Mesodermal cell (in vitro differentiated cells): ENCODE data around the gene POSTN.

ENCODE experiments used
- H3K27ac ChIP-seq: 2 replicates; pipeline ENCODE4 v1.7.0; 2013; ENCODE audit warnings: mild to moderate bottlenecking, low read depth, low read length, moderate library complexity; ENCODE audit not compliant: severe bottlenecking
- H3K36me3 ChIP-seq: 2 replicates; pipeline ENCODE4 v1.7.1; 2013; ENCODE audit warnings: mild to moderate bottlenecking, low read length, moderate library complexity; ENCODE audit not compliant: control insufficient read depth, insufficient read depth
- H3K4me1 ChIP-seq: one replicate; pipeline ENCODE4 v1.7.1; 2013; ENCODE audit warnings: mild to moderate bottlenecking, low read length; ENCODE audit not compliant: insufficient read depth, control insufficient read depth, poor library complexity, severe bottlenecking
- H3K4me3 ChIP-seq: 2 replicates; pipeline ENCODE4 v1.7.0; 2013; ENCODE audit warnings: low read length, control low read depth, mild to moderate bottlenecking; ENCODE audit not compliant: insufficient read depth, poor library complexity, severe bottlenecking; ENCODE audit errors: extremely low read depth
- H3K9me3 ChIP-seq: 2 replicates; pipeline ENCODE4 v1.7.1; 2013; ENCODE audit warnings: mild to moderate bottlenecking, low read length, moderate library complexity; ENCODE audit not compliant: control insufficient read depth
- WGBS, 2 experiments: methylation state at CpG; one replicate each; pipeline ENCODE4 v1.1.5; 2013; ENCODE audit warnings: missing lambda C conversion rate in 2 of 2; ENCODE audit not compliant: insufficient coverage in 2 of 2; 5-methylcytosine and 5-hydroxymethylcytosine counted together

POSTN gene

DNA sequence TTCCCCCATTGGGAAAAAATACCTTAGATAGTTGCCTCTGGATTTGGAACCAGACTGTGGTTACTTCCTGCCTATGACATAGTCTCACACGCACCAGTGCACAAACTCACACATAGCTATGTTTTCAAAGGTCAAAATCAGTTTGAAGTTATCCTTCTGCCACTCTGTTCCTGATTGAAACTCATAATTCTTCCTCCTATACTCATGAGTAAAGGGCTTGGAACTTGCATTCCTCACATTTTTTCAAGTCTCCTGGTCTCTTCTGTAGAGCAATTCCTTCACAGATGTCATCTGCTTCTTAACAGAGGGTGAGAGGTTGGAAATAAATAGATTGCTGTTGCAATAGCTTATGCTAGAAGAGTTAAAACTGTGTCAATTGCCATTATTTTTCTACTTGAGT, 18.6 kb upstream of the POSTN start:
- H3K27ac ChIP-seq: peak overlapping the region; percentile 87
- H3K9me3 ChIP-seq: no peaks in the 10 kb centered on the region
- 54 to 71% methylated on average over 1 of the region's 1 CpG for WGBS, 2 experiments
- no peaks in the 10 kb centered on the region for H3K36me3 ChIP-seq
- peaks cover 21% of the 10 kb centered on the region for H3K4me1 ChIP-seq
- H3K4me3 ChIP-seq: no peak overlapping the region

DNA sequence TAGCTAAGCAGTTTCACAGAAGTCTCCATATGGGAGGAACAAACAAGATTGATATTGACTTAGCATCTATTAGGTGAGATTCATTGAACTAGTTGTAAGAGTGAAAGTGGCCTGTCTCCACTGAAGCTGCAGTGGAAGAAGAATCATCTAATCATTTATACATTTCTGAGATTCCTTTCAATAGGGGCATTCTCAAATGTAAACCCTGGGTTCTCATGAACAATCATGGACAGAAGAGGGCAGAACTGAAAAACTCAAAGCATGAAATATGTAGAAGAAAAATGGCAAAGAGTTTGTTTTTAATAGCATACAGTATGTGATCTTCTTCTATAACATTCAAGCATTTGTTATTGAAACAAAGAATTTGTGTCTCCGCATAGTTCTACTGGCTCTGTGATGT, 17.6 kb upstream of the POSTN start:
- H3K4me3 ChIP-seq: no peak overlapping the region
- no peaks in the 10 kb centered on the region for H3K9me3 ChIP-seq
- WGBS, 2 experiments: no CpG with 5 or more reads among the region's 1 CpG
- H3K27ac ChIP-seq: no peak overlapping the region
- peaks cover 21% of the 10 kb centered on the region for H3K4me1 ChIP-seq
- no peaks in the 10 kb centered on the region for H3K36me3 ChIP-seq

DNA sequence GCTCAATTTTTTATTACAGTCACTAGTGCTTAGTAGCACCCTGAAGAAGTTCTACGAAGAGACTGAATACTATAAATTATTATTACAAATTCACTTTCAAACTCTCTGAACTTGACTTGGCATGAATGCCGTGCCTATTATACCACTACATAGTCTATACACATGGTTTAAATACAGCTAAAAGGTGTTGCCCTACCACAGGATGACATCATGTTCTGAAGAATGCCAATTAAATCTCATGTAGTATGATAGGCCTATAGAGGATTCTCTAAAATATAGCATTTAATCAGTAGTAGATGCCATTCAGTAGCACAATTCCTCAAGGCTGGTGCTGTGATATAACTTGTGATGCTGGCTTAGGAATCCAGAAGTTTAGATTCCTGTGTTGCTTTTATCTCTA, 16.7 kb upstream of the POSTN start:
- H3K9me3 ChIP-seq: no peaks in the 10 kb centered on the region
- peaks cover 21% of the 10 kb centered on the region for H3K4me1 ChIP-seq
- H3K27ac ChIP-seq: no peak overlapping the region
- WGBS, 2 experiments: no CpG with 5 or more reads among the region's 2 CpGs
- no peaks in the 10 kb centered on the region for H3K36me3 ChIP-seq
- H3K4me3 ChIP-seq: no peak overlapping the region

DNA sequence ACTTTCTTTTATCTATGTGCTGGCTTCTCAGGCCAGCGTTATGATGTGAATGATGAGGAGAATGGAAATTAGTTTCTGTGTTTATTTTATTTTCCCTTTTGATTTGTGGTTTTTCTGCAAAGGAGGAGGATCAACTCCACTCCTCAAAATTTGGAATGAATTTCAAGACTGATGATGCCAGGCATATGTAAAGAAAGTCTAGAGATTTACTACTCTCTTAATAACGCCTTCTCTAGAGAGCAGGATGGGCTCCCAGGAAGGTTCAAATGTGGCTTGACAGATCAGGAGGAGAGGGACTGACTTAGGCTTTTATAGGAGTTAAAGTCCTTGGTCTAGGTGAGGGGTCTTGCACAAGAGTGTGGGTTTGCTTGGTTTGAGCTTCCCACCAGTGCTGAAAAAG, 15.1 kb upstream of the POSTN start:
- no peaks in the 10 kb centered on the region for H3K36me3 ChIP-seq
- H3K4me3 ChIP-seq: no peak overlapping the region
- H3K9me3 ChIP-seq: no peaks in the 10 kb centered on the region
- WGBS, 2 experiments: 67 to 100% methylated on average over 1 of the region's 2 CpGs
- peaks cover 21% of the 10 kb centered on the region for H3K4me1 ChIP-seq
- H3K27ac ChIP-seq: no peak overlapping the region

DNA sequence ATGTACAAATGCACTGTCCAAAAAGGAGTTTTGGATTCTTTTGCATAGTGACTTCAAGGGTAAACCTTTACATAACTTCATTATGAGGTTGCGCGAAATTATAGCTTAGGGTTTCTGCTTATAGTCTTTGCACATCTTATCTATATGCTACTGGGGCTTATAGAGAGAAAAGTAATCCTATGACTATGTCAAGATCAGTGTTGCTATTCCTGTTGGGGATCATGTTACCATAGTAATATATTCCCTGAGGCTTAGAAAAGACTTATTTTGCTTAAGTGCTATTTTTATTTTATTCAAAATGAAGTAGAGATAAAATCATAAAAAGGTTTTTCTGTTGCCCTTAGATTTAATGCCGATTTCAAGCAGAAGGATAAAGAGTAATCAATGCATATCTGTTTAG, 14.7 kb upstream of the POSTN start:
- Histone ChIP-seq H3K27ac (no peak overlapping the region), H3K4me1 (peaks cover 21% of the 10 kb centered on the region), H3K36me3 (no peaks in the 10 kb centered on the region), H3K4me3 (no peak overlapping the region), H3K9me3 (no peaks in the 10 kb centered on the region)
- WGBS, 2 experiments: no CpG with 5 or more reads among the region's 3 CpGs

DNA sequence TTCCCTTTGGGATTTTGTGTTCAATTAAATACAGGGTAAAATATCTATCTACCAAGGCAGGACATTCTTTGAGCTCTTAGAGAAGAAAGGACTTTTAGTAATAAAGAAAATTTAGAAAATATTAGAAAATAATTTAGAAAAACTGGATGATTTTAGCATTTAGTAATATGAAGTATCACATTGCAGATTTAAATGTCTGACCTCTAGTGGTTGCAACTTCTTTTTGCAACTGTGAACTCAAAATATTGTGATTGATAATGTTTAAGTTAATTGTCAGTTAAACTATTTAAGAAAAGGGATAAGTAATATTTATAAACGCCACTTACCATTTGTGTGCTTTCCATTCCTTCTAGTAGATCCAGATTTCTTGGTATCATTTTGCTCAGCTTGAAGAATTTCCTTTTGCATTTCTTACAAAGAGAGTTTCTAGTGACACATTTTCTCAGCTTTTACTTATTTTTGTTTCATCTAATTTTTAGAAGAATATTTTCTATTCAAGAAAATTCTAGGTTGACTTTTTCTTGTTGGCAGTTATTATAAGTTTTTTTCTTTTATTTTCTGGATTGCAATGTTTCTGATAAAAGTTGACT, 10.3 kb upstream of the POSTN start:
- H3K36me3 ChIP-seq: no peaks in the 10 kb centered on the region
- no peaks in the 10 kb centered on the region for H3K4me1 ChIP-seq
- H3K27ac ChIP-seq: no peak overlapping the region
- WGBS, 2 experiments: no CpG with 5 or more reads among the region's 1 CpG
- no peak overlapping the region for H3K4me3 ChIP-seq
- no peaks in the 10 kb centered on the region for H3K9me3 ChIP-seq

DNA sequence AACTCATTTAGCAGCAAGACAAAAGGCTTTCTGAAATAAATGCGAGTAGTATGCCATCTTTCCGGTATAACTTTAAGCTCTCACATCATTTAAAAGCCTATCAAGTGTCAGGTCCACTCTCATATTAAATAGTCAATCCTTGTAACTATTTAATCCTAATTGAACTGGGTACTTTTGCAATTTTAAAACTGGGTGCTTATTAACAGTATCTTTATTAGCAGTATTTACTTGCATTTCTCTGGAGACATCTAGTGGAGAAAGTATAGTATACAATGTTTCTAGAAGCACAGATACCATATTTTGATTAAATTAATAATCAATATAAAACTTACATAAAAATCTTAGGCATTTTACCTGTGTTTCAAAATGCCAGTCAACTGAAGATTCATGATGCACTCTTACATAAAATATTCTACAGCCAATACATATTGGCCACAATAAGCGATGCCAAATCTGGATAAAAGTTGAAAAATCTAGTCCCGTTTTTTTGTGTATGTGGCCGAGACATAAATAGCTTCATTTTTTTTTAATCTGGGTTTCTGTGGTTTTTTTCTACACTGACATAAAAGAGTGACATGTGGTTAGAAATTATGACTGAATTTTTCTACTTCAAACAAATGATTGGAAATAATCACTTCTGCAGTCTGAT, 4.3 kb upstream of the POSTN start:
- Histone ChIP-seq H3K4me3 (no peak overlapping the region), H3K36me3 (no peaks in the 10 kb centered on the region), H3K27ac (no peak overlapping the region), H3K9me3 (no peaks in the 10 kb centered on the region), H3K4me1 (peaks cover 8% of the 10 kb centered on the region)
- WGBS, 2 experiments: 94% methylated on average over 3 of the region's 5 CpGs; no CpG with 5 or more reads in 1 of the 2 experiments

DNA sequence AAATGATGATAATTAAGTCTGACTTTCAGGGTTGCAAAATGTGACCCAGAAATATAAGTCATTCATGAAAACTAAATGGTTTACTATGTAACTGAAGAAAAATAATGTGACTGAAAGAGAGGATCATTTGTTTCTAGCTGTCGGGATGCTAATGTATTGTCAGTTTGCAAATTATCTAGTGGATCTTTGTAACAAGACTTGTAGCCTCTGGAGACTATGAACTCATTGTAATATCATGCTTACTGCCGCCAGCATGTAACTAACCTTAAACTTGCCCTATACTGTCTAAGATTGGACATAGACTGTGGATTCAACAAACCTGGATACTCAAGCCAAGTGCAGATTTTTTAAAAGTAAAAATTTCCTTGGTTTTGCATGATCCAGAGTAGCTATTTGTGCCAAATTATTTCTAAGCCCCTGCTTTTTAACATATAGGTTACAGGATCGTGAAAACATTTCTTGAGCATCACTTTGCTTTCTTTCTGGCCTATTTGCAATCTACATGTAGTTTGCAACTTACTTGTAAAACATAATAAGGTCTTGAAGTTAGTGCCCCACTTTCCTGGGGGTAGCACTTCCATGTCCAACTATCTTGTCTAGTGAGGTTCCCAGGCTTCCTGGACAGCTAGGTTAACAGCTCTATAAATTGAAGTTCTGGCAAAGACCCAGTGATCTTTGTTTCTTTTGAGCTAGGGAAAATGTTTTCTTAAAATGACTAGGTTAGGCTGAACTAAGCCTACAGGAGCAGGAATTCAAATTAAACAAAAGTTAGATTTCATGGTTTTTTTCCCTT, 3.3 kb upstream of the POSTN start:
- H3K4me3 ChIP-seq: no peak overlapping the region
- no peak overlapping the region for H3K27ac ChIP-seq
- H3K4me1 ChIP-seq: peaks cover 8% of the 10 kb centered on the region
- 60 to 68% methylated on average over 1 to 2 of the region's 3 CpGs for whole genome bisulfite sequencing, 2 experiments
- no peaks in the 10 kb centered on the region for H3K36me3 ChIP-seq
- H3K9me3 ChIP-seq: no peaks in the 10 kb centered on the region

DNA sequence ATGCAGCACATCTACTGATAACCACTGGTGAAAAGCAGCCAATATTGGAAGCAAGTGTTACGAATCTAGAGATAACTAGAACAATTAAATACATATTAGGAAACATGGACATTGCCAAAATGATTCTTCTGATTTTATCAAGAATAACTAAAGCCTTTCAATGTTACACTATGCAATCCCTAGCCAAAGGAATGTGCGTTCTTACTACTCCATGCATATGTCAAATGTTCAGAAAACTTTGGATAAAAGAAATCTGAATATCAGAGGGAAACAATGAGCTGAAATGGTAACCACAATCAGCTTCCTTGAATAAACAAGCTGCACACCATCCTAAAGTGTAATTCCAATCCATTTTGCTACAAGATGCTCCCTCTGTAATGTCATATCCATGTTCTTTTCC, 951 bp upstream of the POSTN start:
- no peaks in the 10 kb centered on the region for H3K36me3 ChIP-seq
- H3K27ac ChIP-seq: no peak overlapping the region
- WGBS, 2 experiments: no CpG with 5 or more reads among the region's 2 CpGs
- no peaks in the 10 kb centered on the region for H3K9me3 ChIP-seq
- no peak overlapping the region for H3K4me3 ChIP-seq
- peaks cover 8% of the 10 kb centered on the region for H3K4me1 ChIP-seq

DNA sequence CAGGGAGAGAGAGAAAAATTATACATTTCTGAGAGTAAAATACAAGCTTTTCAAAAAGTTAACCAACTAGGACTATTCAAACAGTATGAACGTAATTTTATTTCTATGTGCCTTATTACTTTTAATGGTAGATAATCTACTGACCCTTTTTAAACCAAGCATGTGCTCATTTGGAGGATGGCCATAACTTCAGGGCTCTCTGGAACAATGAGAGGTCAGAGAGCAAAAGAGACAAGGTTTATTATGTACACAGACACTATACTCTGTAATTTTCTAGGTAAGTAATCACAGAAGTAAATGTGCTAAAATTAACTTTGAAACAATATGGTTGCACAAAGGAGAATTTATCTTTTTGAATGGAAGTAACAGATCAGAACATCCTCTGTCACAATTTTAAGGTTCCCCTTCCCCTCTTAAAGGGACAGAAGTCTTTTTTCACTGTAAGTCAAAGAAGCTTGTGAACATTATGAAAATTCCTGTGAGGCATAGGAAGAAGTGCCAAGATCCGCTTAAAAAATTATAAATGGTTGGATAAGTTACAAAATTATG, 1.0 kb downstream of the POSTN start:
- peaks cover 8% of the 10 kb centered on the region for H3K4me1 ChIP-seq
- H3K36me3 ChIP-seq: no peaks in the 10 kb centered on the region
- H3K9me3 ChIP-seq: no peaks in the 10 kb centered on the region
- 40 to 80% methylated on average over 1 of the region's 2 CpGs for whole genome bisulfite sequencing, 2 experiments
- peak overlapping the region; percentile 3 for H3K4me3 ChIP-seq
- no peak overlapping the region for H3K27ac ChIP-seq
